ENCODE data around the gene EXOC6B. TPM values are rescaled to one million over a fixed set of nuclear protein-coding genes. Genes with fewer than 3 reads are reported as not detected.
A peak's percentile ranks its signal among the peaks of the same experiment; 100 is the strongest.

The EXOC6B gene
- total and polyA plus RNA-seq, 11 donors = 18.4 to 192 (median 143) TPM

GRCh38 chr2:72142570-72143440, 683.0 kb downstream of the EXOC6B start:
- Histone ChIP-seq H3K4me3 (peak overlapping the region in 11 of 12 donors; percentile 1 to 63 (median 37)), H3K9me3 (no peaks in the 10 kb centered on the region), H3K36me3 (no peaks in the 10 kb centered on the region), H3K4me1 (peaks cover 14 to 71% (median 60%) of the 10 kb centered on the region in 12 donors), H3K27ac (peak overlapping the region in 7 of 12 donors; percentile 9 to 48 (median 17)), H3K27me3 (peaks cover 10 to 57% (median 29%) of the 10 kb centered on the region in 9 donors)
- ATAC-seq = peak; percentile 52 to 73 (median 69)
- TF ChIP-seq POLR2A (IDR thresholded peaks at IDR 0.05) (no peak), CTCF (IDR thresholded peaks at IDR 0.05) (peak in 1 of 12 donors; percentile 9)
- 18 to 25% (median 20%) methylated on average over 43 to 50 of the region's 50 CpGs for WGBS, 4 donors
- intact Hi-C loops (cut with DNase I) = loop anchor here in 3 of 10 donors (2.0 to 10.0 kb wide), 4 partner anchors 528 to 602 kb away; no protein-coding TSS in a partner anchor
- peak; percentile 76 to 88 (median 79) for DNase-seq

GRCh38 chr2:72141881-72142451, 683.9 kb downstream of the EXOC6B start:
- H3K4me3 ChIP-seq = no peak overlapping the region
- no peaks in the 10 kb centered on the region for H3K9me3 ChIP-seq
- peaks cover 3 to 48% (median 21%) of the 10 kb centered on the region in 9 donors for H3K27me3 ChIP-seq
- intact Hi-C loops (cut with DNase I) = loop anchor here in 3 of 10 donors (2.0 to 10.0 kb wide), 4 partner anchors 527 to 603 kb away; no protein-coding TSS in a partner anchor
- TF ChIP-seq CTCF (IDR thresholded peaks at IDR 0.05) = no peak
- no peak for TF ChIP-seq POLR2A (IDR thresholded peaks at IDR 0.05)
- no peak for ATAC-seq
- H3K4me1 ChIP-seq = peaks cover 7 to 71% (median 57%) of the 10 kb centered on the region in 12 donors
- WGBS, 4 donors = 86 to 89% (median 88%) methylated on average over 13 of the region's 13 CpGs
- H3K36me3 ChIP-seq = no peaks in the 10 kb centered on the region
- DNase-seq = peak in 4 of 5 donors; percentile 4 to 54 (median 22)
- no peak overlapping the region for H3K27ac ChIP-seq

- intact Hi-C loops (cut with DNase I) = loop anchor here in 3 of 10 donors (5.0 to 10.0 kb wide), 3 partner anchors 526 to 604 kb away; no protein-coding TSS in a partner anchor
- Histone ChIP-seq H3K36me3 (no peaks in the 10 kb centered on the region), H3K9me3 (no peaks in the 10 kb centered on the region), H3K4me3 (no peak overlapping the region), H3K27ac (no peak overlapping the region), H3K4me1 (peaks cover 7 to 63% (median 49%) of the 10 kb centered on the region in 12 donors), H3K27me3 (peaks cover 0 to 40% (median 13%) of the 10 kb centered on the region in 9 donors)
- TF ChIP-seq CTCF (IDR thresholded peaks at IDR 0.05) = no peak
- no peak for TF ChIP-seq POLR2A (IDR thresholded peaks at IDR 0.05)
- no peak for ATAC-seq
- DNase-seq = peak in 4 of 5 donors; percentile 8 to 49 (median 12)
- WGBS, 4 donors = 94 to 99% (median 97%) methylated on average over 4 to 5 of the region's 5 CpGs
Measured at GRCh38 chr2:72141032-72141645, 684.7 kb downstream of the EXOC6B start.

Measured in heart left ventricle (tissue), 16 donors.